Gastrocnemius medialis (tissue), 4 donors: ENCODE results near the gene SLC9A5.

Experiments
- CTCF ChIP-seq, 5 experiments: fragments of 450-650 bp in 3 of 5; fragments of 200-600 bp in 2 of 5; sonication (generic) in 2 of 5; IDR thresholded peaks in 4 of 5; conservative IDR thresholded peaks in 1 of 5; 1 replicate in 4 of 5; 2 replicates in 1 of 5; pipeline ENCODE4 v1.5.1; 2016 to 2019; ENCODE audit warnings: antibody characterized with exemption in 5 of 5, mild to moderate bottlenecking in 3 of 5, moderate library complexity in 3 of 5
- POLR2A ChIP-seq, 2 donors: fragments of 450-650 bp; IDR thresholded peaks; one replicate each; pipeline ENCODE4 v1.6.1; 2017; ENCODE audit warnings: antibody characterized with exemption in 2 of 2, mild to moderate bottlenecking in 2 of 2, moderate library complexity in 2 of 2

DNA sequence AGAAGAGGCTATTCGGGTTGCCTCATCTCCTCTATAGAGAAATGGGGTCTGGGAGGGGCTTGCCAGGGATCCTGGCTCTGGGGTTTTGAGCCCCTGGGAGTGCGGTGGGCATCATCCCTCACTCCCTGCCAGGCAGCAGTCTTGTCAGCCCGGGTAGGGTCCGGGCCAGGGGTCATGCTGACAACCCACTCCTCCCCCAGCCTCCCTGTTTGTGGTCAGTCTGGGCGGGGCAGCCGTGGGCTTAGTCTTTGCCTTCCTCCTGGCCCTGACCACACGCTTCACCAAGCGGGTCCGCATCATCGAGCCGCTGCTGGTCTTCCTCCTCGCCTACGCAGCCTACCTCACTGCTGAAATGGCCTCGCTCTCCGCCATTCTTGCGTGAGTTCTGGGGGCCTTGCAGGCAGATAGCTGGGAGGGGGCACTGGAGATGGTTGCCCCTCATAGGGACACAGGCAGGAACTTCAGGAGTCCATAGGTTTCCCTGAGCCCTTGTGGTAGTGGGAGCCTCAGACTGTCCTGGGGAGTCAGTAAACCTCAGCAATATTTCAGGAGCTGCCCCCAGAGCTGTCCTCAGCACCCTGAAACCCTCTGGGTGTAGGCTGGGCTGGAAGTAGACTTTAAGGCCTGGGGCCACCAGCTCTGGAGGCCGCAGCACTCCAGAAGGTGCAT lies 6.9 kb downstream of the SLC9A5 start:
- TF ChIP-seq CTCF (IDR thresholded peaks at IDR 0.05 in 4 of 5, conservative IDR thresholded peaks at IDR 0.05 in 1 of 5) (no peak), POLR2A (IDR thresholded peaks at IDR 0.05) (no peak)
